DND-41 (cell line): Measurements from ENCODE around the gene ZDHHC1.

Source experiments
- ATAC-seq: fragments of 200-7000 bp; cut with Tn5 transposase; 3 replicates; pipeline ENCODE4 v1.9.1; 2021; ENCODE audit warnings: low read depth; ENCODE audit not compliant: insufficient read depth
- DNase-seq: peaks from one replicate; pipeline ENCODE4 v3.0.0-alpha.2; 2020
- H2AFZ ChIP-seq: 2 replicates; pipeline ENCODE4 v1.6.0; 2012; ENCODE audit warnings: low read depth, low read length
- H3K27ac ChIP-seq: 2 replicates; pipeline ENCODE4 v1.5.1; 2012; ENCODE audit warnings: low read length, inconsistent platforms
- H3K27me3 ChIP-seq: fragments of 200-600 bp; sonication (generic); 2 replicates; pipeline ENCODE4 v1.6.0; 2012; ENCODE audit warnings: low read length, mild to moderate bottlenecking, inconsistent platforms; ENCODE audit not compliant: insufficient read depth, poor library complexity
- H3K36me3 ChIP-seq: 2 replicates; pipeline ENCODE4 v1.5.1; 2012; ENCODE audit warnings: low read length, inconsistent platforms; ENCODE audit not compliant: insufficient read depth
- H3K4me1 ChIP-seq: 2 replicates; pipeline ENCODE4 v1.5.1; 2012; ENCODE audit warnings: mild to moderate bottlenecking, low read length; ENCODE audit not compliant: insufficient read depth
- H3K4me2 ChIP-seq: 2 replicates; pipeline ENCODE4 v1.6.0; 2012; ENCODE audit warnings: mild to moderate bottlenecking, moderate library complexity, low read length, inconsistent platforms; ENCODE audit not compliant: insufficient read depth
- H3K4me3 ChIP-seq, 2 experiments: fragments of 200-600 bp in 1 of 2; shearing (Covaris generic) in 1 of 2; 2 replicates each; pipeline ENCODE4 v1.5.1; 2012 to 2016; ENCODE audit warnings: inconsistent platforms in 2 of 2, low read length in 2 of 2, mild to moderate bottlenecking in 2 of 2, low read depth in 1 of 2, moderate library complexity in 1 of 2
- H3K79me2 ChIP-seq: 2 replicates; pipeline ENCODE4 v1.6.0; 2012; ENCODE audit warnings: low read length, inconsistent platforms; ENCODE audit not compliant: insufficient read depth
- H3K9ac ChIP-seq: 2 replicates; pipeline ENCODE4 v1.6.0; 2012; ENCODE audit warnings: low read depth, mild to moderate bottlenecking, inconsistent platforms, low read length, moderate library complexity
- H3K9me3 ChIP-seq: 2 replicates; pipeline ENCODE4 v1.5.1; 2012; ENCODE audit warnings: low read length, moderate library complexity, mild to moderate bottlenecking, inconsistent platforms; ENCODE audit not compliant: insufficient read depth, severe bottlenecking
- H4K20me1 ChIP-seq: 2 replicates; pipeline ENCODE4 v1.6.0; 2012; ENCODE audit warnings: low read length; ENCODE audit not compliant: insufficient read depth
- CTCF ChIP-seq: IDR thresholded peaks from 2 replicates; pipeline ENCODE4 v1.5.1; 2012; ENCODE audit warnings: borderline replicate concordance, low read length, moderate library complexity, mild to moderate bottlenecking; ENCODE audit not compliant: poor library complexity, severe bottlenecking; ENCODE audit errors: extremely low read depth
- EZH2 ChIP-seq: IDR thresholded peaks from 3 replicates; pipeline ENCODE4 v1.6.1; 2012; ENCODE audit warnings: borderline replicate concordance, low read depth, mild to moderate bottlenecking, moderate library complexity, low read length, inconsistent platforms; ENCODE audit not compliant: severe bottlenecking

Gene ZDHHC1

GRCh38 chr16:67430504-67430976 lies 14.3 kb upstream of the ZDHHC1 start:
- Histone ChIP-seq H3K4me3 (no peak overlapping the region), H3K36me3 (no peaks in the 10 kb centered on the region), H4K20me1 (peaks cover 16% of the 10 kb centered on the region), H3K27me3 (peaks cover 29% of the 10 kb centered on the region), H2AFZ (no peak overlapping the region), H3K9ac (no peak overlapping the region), H3K9me3 (no peaks in the 10 kb centered on the region), H3K27ac (no peak overlapping the region), H3K4me2 (no peak overlapping the region), H3K4me1 (no peaks in the 10 kb centered on the region), H3K79me2 (no peaks in the 10 kb centered on the region)
- DNase-seq (peak; percentile 18), ATAC-seq (peak; percentile 62)
- TF ChIP-seq CTCF: no peak
- TF ChIP-seq EZH2: peak; percentile 85

DNA sequence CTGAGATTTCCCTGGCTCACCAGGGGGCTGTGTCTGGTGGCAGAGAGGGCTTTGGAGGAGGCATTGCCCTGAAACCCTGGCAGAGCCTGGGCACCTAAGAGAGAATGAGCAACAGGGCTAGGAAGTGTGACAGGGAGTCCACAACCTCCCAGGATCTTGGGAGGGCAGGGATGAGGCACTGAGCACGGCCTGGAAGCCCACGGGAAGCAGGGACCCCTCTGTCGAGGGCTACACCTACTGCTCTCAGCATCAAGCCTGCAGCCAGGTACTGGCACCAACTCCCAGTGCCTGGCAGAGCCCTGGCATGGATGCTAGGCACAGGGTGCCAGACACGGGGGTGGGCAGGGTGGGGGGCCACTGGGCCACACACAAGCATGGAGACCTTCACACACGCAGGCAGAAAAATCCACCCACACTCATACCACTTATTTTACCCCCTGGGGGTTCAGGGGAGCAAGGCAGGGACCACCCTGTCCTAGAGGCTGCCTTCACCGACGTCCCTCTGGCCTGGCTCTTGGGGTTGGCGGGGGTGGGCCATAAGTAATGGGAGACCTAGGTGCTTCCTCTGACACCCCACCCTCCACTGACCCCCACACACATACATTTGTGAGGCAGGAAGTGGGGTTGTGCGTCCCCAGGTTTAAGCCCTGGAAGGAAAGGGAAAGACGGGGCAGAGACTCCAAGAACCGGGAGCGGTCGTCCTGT lies 13.7 kb upstream of the ZDHHC1 start:
- no peaks in the 10 kb centered on the region for H3K4me1 ChIP-seq
- H3K4me3 ChIP-seq: no peak overlapping the region
- H3K36me3 ChIP-seq: no peaks in the 10 kb centered on the region
- no peak overlapping the region for H3K4me2 ChIP-seq
- peaks cover 29% of the 10 kb centered on the region for H3K27me3 ChIP-seq
- no peaks in the 10 kb centered on the region for H3K79me2 ChIP-seq
- H3K9me3 ChIP-seq: no peaks in the 10 kb centered on the region
- TF ChIP-seq CTCF (no peak), EZH2 (no peak)
- H3K9ac ChIP-seq: no peak overlapping the region
- no peak overlapping the region for H2AFZ ChIP-seq
- H4K20me1 ChIP-seq: peaks cover 14% of the 10 kb centered on the region
- DNase-seq (no peak), ATAC-seq (no peak)
- no peak overlapping the region for H3K27ac ChIP-seq

GRCh38 chr16:67429053-67429798 lies 12.9 kb upstream of the ZDHHC1 start:
- no peaks in the 10 kb centered on the region for H3K79me2 ChIP-seq
- H3K36me3 ChIP-seq: no peaks in the 10 kb centered on the region
- no peak overlapping the region for H3K4me3 ChIP-seq
- H3K4me1 ChIP-seq: no peaks in the 10 kb centered on the region
- no peak overlapping the region for H3K4me2 ChIP-seq
- peaks cover 29% of the 10 kb centered on the region for H3K27me3 ChIP-seq
- H3K9me3 ChIP-seq: no peaks in the 10 kb centered on the region
- no peak overlapping the region for H3K27ac ChIP-seq
- TF ChIP-seq EZH2 (no peak), CTCF (no peak)
- H4K20me1 ChIP-seq: peaks cover 14% of the 10 kb centered on the region
- no peak overlapping the region for H3K9ac ChIP-seq
- DNase-seq (no peak), ATAC-seq (no peak)
- no peak overlapping the region for H2AFZ ChIP-seq
